H9 (cell line): ENCODE measurements around the gene ICOSLG. TPM values are rescaled to one million over a fixed set of nuclear protein-coding genes. Genes with fewer than 3 reads are reported as not detected.
"Not testable (repeated sequence)": the region's sequence is repeated elsewhere in the genome, so short reads cannot be mapped to it uniquely, and the experiment has no call there.

Source experiments
- DNase-seq: peaks from one replicate; pipeline ENCODE4 v3.0.0-alpha.2; 2017
- H2AFZ ChIP-seq: one replicate; pipeline ENCODE4 v1.6.1; 2013; ENCODE audit warnings: mild to moderate bottlenecking, low read length, control low read depth, moderate library complexity
- H2AK5ac ChIP-seq: 2 replicates; pipeline ENCODE4 v1.6.1; 2013; ENCODE audit warnings: low read length, control low read depth, mixed read lengths; ENCODE audit not compliant: insufficient read length
- H2BK120ac ChIP-seq: one replicate; pipeline ENCODE4 v1.6.1; 2013; ENCODE audit warnings: low read depth, mild to moderate bottlenecking, low read length, control low read depth, inconsistent platforms; ENCODE audit not compliant: poor library complexity, severe bottlenecking
- H2BK12ac ChIP-seq: 2 replicates; pipeline ENCODE4 v1.6.1; 2013; ENCODE audit warnings: low read length, control low read depth, mixed read lengths, low read depth; ENCODE audit not compliant: insufficient read length
- H2BK15ac ChIP-seq: 2 replicates; pipeline ENCODE4 v1.6.1; 2013; ENCODE audit warnings: low read depth, low read length, control low read depth
- H2BK20ac ChIP-seq: one replicate; pipeline ENCODE4 v1.6.1; 2013; ENCODE audit warnings: low read depth, mild to moderate bottlenecking, low read length, control low read depth, inconsistent platforms; ENCODE audit not compliant: poor library complexity, severe bottlenecking
- H2BK5ac ChIP-seq: 2 replicates; pipeline ENCODE4 v1.6.1; 2013; ENCODE audit warnings: low read length, control low read depth, mixed read lengths; ENCODE audit not compliant: insufficient read length
- H3K14ac ChIP-seq: 2 replicates; pipeline ENCODE4 v1.6.1; 2013; ENCODE audit warnings: low read length, control low read depth; ENCODE audit not compliant: insufficient read depth
- H3K18ac ChIP-seq: 2 replicates; pipeline ENCODE4 v1.6.1; 2013; ENCODE audit warnings: low read depth, mild to moderate bottlenecking, mixed read lengths, low read length, control low read depth; ENCODE audit not compliant: insufficient read length
- H3K23ac ChIP-seq: 2 replicates; pipeline ENCODE4 v1.6.1; 2013; ENCODE audit warnings: low read length, control low read depth, mixed read lengths, low read depth; ENCODE audit not compliant: insufficient read length
- H3K23me2 ChIP-seq: 2 replicates; pipeline ENCODE4 v1.6.1; 2013; ENCODE audit warnings: low read depth, mild to moderate bottlenecking, mixed read lengths, low read length, control low read depth; ENCODE audit not compliant: insufficient read length, poor library complexity, severe bottlenecking
- H3K27ac ChIP-seq: 2 replicates; pipeline ENCODE4 v1.5.1; 2013; ENCODE audit warnings: low read length, control low read depth, mixed read lengths, low read depth; ENCODE audit not compliant: insufficient read length
- H3K27me3 ChIP-seq: 2 replicates; pipeline ENCODE4 v1.6.1; 2013; ENCODE audit warnings: low read length, control low read depth, inconsistent platforms; ENCODE audit not compliant: insufficient read depth
- H3K4ac ChIP-seq: 2 replicates; pipeline ENCODE4 v1.6.1; 2013; ENCODE audit warnings: low read depth, mild to moderate bottlenecking, control low read depth, inconsistent platforms, low read length, moderate library complexity
- H3K4me1 ChIP-seq: 2 replicates; pipeline ENCODE4 v1.6.1; 2013; ENCODE audit warnings: low read length, control low read depth, inconsistent platforms; ENCODE audit not compliant: insufficient read depth
- H3K4me2 ChIP-seq: 2 replicates; pipeline ENCODE4 v1.6.1; 2013; ENCODE audit warnings: low read length, control low read depth, mixed read lengths; ENCODE audit not compliant: insufficient read length, insufficient read depth
- H3K56ac ChIP-seq: 2 replicates; pipeline ENCODE4 v1.6.1; 2013; ENCODE audit warnings: low read depth, mild to moderate bottlenecking, mixed read lengths, low read length, control low read depth; ENCODE audit not compliant: insufficient read length
- H3K79me1 ChIP-seq: 2 replicates; pipeline ENCODE4 v1.6.1; 2013; ENCODE audit warnings: low read depth, mild to moderate bottlenecking, moderate library complexity, low read length, control low read depth, inconsistent platforms; ENCODE audit not compliant: insufficient read depth, poor library complexity, severe bottlenecking
- H3K79me2 ChIP-seq: 2 replicates; pipeline ENCODE4 v1.6.1; 2013; ENCODE audit warnings: low read length, control low read depth, inconsistent platforms; ENCODE audit not compliant: insufficient read depth
- H3K9ac ChIP-seq: 2 replicates; pipeline ENCODE4 v1.6.1; 2013; ENCODE audit warnings: low read length, control low read depth, mixed read lengths; ENCODE audit not compliant: insufficient read length; ENCODE audit errors: extremely low read depth
- H3K9me3 ChIP-seq: one replicate; pipeline ENCODE4 v1.6.1; 2013; ENCODE audit warnings: low read depth, low read length, inconsistent platforms; ENCODE audit not compliant: control insufficient read depth
- H3T11ph ChIP-seq: one replicate; pipeline ENCODE4 v1.6.1; 2013; ENCODE audit warnings: mild to moderate bottlenecking, low read length, control low read depth, inconsistent platforms
- H4K20me1 ChIP-seq: one replicate; pipeline ENCODE4 v1.6.1; 2013; ENCODE audit not compliant: control insufficient read depth, insufficient read length, insufficient read depth
- H4K5ac ChIP-seq: 2 replicates; pipeline ENCODE4 v1.6.1; 2013; ENCODE audit warnings: low read depth, mild to moderate bottlenecking, mixed read lengths, low read length, control low read depth; ENCODE audit not compliant: insufficient read length
- H4K8ac ChIP-seq: replicated peaks from 2 replicates; pipeline ENCODE4 v1.6.1; 2013; ENCODE audit warnings: low read length, control low read depth, mixed read lengths, low read depth; ENCODE audit not compliant: insufficient read length
- H4K91ac ChIP-seq: 2 replicates; pipeline ENCODE4 v1.6.1; 2013; ENCODE audit warnings: low read depth, mild to moderate bottlenecking, moderate library complexity, mixed read lengths, low read length, control low read depth; ENCODE audit not compliant: insufficient read length
- H3K27ac Mint-ChIP-seq, 3 experiments: 2 replicates in 2 of 3; 3 replicates in 1 of 3; pipeline ENCODE4 v1.8.0; 2020 to 2021; ENCODE audit warnings: mixed read lengths in 3 of 3, mild to moderate bottlenecking in 1 of 3, moderate library complexity in 1 of 3
- H3K27me3 Mint-ChIP-seq: 2 replicates; pipeline ENCODE4 v1.8.0; 2021; ENCODE audit warnings: low read depth, mild to moderate bottlenecking, moderate library complexity, mixed read lengths
- H3K36me3 Mint-ChIP-seq, 3 experiments: 2 replicates in 2 of 3; 3 replicates in 1 of 3; pipeline ENCODE4 v1.8.0; 2020 to 2021; ENCODE audit warnings: low read depth in 3 of 3, mixed read lengths in 3 of 3; ENCODE audit not compliant: insufficient read depth in 1 of 3
- H3K4me1 Mint-ChIP-seq, 2 experiments: 2 replicates each; pipeline ENCODE4 v1.8.0; 2020; ENCODE audit warnings: mixed read lengths in 2 of 2
- H3K4me3 Mint-ChIP-seq, 2 experiments: 2 replicates in 1 of 2; 3 replicates in 1 of 2; pipeline ENCODE4 v1.8.0; 2020 to 2021; ENCODE audit warnings: mild to moderate bottlenecking in 2 of 2, mixed read lengths in 2 of 2, moderate library complexity in 1 of 2
- H3K9me3 Mint-ChIP-seq, 2 experiments: 2 replicates in 1 of 2; 3 replicates in 1 of 2; pipeline ENCODE4 v1.8.0; 2020; ENCODE audit warnings: mild to moderate bottlenecking in 2 of 2, mixed read lengths in 2 of 2, moderate library complexity in 1 of 2
- WGBS: extraction: QIAGEN DNeasy Blood & Tissue Kit; methylation state at CpG from one replicate; pipeline ENCODE4 v1.1.7; 2013; ENCODE audit warnings: missing lambda C conversion rate, low lambda C conversion rate, mixed read lengths; ENCODE audit not compliant: insufficient read length; ENCODE audit errors: extremely low coverage; 5-methylcytosine and 5-hydroxymethylcytosine counted together
- total RNA-seq: library from RNA; stranded (reverse); gene quantifications from 2 replicates; pipeline ENCODE4 v1.2.1, GENCODE V29; 2021

ICOSLG gene
- total RNA-seq, 1 experiment from 2014 or later = 6.8 TPM

- not testable (repeated sequence) for H3K27ac Mint-ChIP-seq, H3K4me1 Mint-ChIP-seq, H3K79me2 ChIP-seq, H4K8ac ChIP-seq, H2AFZ ChIP-seq, H3K4ac ChIP-seq, H2BK120ac ChIP-seq, H3K36me3 Mint-ChIP-seq, H4K91ac ChIP-seq, H2BK20ac ChIP-seq, H3T11ph ChIP-seq, H3K56ac ChIP-seq, H3K4me2 ChIP-seq, H3K27me3 Mint-ChIP-seq, H3K9ac ChIP-seq, H3K79me1 ChIP-seq, H3K4me3 Mint-ChIP-seq, H2BK12ac ChIP-seq, H3K9me3 Mint-ChIP-seq, H3K23me2 ChIP-seq, H2AK5ac ChIP-seq, H3K14ac ChIP-seq, H2BK15ac ChIP-seq, H3K4me1 ChIP-seq, H4K20me1 ChIP-seq, H4K5ac ChIP-seq, H3K23ac ChIP-seq, H3K18ac ChIP-seq, H2BK5ac ChIP-seq, H3K9me3 ChIP-seq, H3K27me3 ChIP-seq, H3K27ac ChIP-seq, DNase-seq
- no CpG with 5 or more reads among the region's 22 CpGs for WGBS
Observed at GRCh38 chr21:44229561-44229960, 11.2 kb downstream of the ICOSLG start.

- not testable (repeated sequence) for H2BK12ac ChIP-seq, H3K23ac ChIP-seq, H4K5ac ChIP-seq, H3K18ac ChIP-seq, H3K4me2 ChIP-seq, H3K4me3 Mint-ChIP-seq, H3K27me3 ChIP-seq, H3K4ac ChIP-seq, H3K36me3 Mint-ChIP-seq, H2BK15ac ChIP-seq, H2BK120ac ChIP-seq, H3K9ac ChIP-seq, H2AK5ac ChIP-seq, H2BK5ac ChIP-seq, H3K9me3 ChIP-seq, H3K9me3 Mint-ChIP-seq, H3K79me2 ChIP-seq, H3K27ac ChIP-seq, H2BK20ac ChIP-seq, H4K20me1 ChIP-seq, H3K4me1 ChIP-seq, H3K14ac ChIP-seq, H3T11ph ChIP-seq, H2AFZ ChIP-seq, H3K27ac Mint-ChIP-seq, H3K27me3 Mint-ChIP-seq, H4K91ac ChIP-seq, H3K79me1 ChIP-seq, H4K8ac ChIP-seq, H3K4me1 Mint-ChIP-seq, H3K23me2 ChIP-seq, DNase-seq, H3K56ac ChIP-seq
- WGBS = no CpG with 5 or more reads among the region's 13 CpGs
Observed at GRCh38 chr21:44228109-44228508, 12.6 kb downstream of the ICOSLG start.
